Measurements from ENCODE around the gene CNTF. TPM values are rescaled to one million over a fixed set of nuclear protein-coding genes. Genes with fewer than 3 reads are reported as not detected.

CNTF gene
- total RNA-seq, 1 donor from 2014 or later: 3.9 TPM

DNA sequence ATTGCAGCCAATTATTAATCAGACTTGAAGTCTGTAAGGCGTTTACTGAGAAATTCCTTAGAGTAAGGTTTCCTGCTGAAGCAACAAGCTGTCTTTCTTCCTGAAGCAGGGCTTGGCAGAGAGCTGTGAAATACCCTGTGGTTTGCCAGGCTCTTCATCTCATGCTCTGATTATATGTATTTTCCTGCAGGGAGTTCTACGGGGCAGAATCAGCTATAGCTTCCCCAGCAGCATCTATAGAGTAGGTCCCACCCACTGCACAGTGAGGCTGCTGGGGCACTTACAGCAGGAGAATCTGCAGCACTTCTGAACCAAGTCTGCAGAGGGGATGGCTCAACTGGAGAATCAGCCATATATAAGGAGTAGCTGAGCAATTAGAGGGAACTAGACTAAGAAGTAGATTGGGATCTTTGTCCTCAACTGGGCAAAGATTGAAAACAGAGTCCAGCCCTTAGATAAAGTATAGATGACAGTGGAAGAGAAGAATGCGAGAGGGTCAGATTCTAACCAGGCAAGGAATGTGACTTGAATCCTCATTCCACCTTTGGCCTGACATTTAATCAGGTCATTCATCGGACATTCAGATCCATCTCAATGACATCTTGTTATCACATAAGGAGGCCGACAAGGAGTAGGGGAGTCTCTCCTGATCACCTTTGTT, 37.6 kb downstream of the CNTF start:
- TF ChIP-seq CTCF (IDR thresholded peaks at IDR 0.05): no peak
- ATAC-seq (ENCODE audit: low read depth): no peak
- intact Hi-C loops (cut with micrococcal nuclease): loop anchor here (10.0 kb wide), 1 partner anchor 775 kb away; the partner anchor contains the start of gene OR5A1
- no peaks in the 10 kb centered on the region for H3K4me1 Mint-ChIP-seq
- no peak overlapping the region for H3K4me3 Mint-ChIP-seq
- H3K36me3 Mint-ChIP-seq (ENCODE audit: low read depth): no peaks in the 10 kb centered on the region
- no peaks in the 10 kb centered on the region for H3K9me3 Mint-ChIP-seq
- POLR2A ChIA-PET: no interaction called here
- DNase-seq: no peak
- peaks cover 13% of the 10 kb centered on the region for H3K27me3 Mint-ChIP-seq
- H3K27ac Mint-ChIP-seq: no peak overlapping the region
- CTCF ChIA-PET: interaction anchor here (1.0 kb wide), 1 partner anchor 399 kb away, joined by 3 read pairs; no protein-coding TSS in a partner anchor

GRCh38 chr11:58671983-58672633, 49.6 kb downstream of the CNTF start:
- no peaks in the 10 kb centered on the region for H3K9me3 Mint-ChIP-seq
- H3K36me3 Mint-ChIP-seq (ENCODE audit: low read depth): no peaks in the 10 kb centered on the region
- ChIA-PET POLR2A (no interaction called here), CTCF (interaction anchor here (1.2 to 2.6 kb wide), 4 partner anchors 19 to 486 kb away, joined by 3 to 10 read pairs (median 8); no protein-coding TSS in a partner anchor)
- DNase-seq: no peak
- H3K4me3 Mint-ChIP-seq: no peak overlapping the region
- no peak for ATAC-seq (ENCODE audit: low read depth)
- H3K27ac Mint-ChIP-seq: no peak overlapping the region
- intact Hi-C loops (cut with micrococcal nuclease): loop anchor here (10.0 kb wide), 1 partner anchor 253 kb away; no protein-coding TSS in a partner anchor
- H3K27me3 Mint-ChIP-seq: no peaks in the 10 kb centered on the region
- no peaks in the 10 kb centered on the region for H3K4me1 Mint-ChIP-seq
- no peak for TF ChIP-seq CTCF (IDR thresholded peaks at IDR 0.05)

DNA sequence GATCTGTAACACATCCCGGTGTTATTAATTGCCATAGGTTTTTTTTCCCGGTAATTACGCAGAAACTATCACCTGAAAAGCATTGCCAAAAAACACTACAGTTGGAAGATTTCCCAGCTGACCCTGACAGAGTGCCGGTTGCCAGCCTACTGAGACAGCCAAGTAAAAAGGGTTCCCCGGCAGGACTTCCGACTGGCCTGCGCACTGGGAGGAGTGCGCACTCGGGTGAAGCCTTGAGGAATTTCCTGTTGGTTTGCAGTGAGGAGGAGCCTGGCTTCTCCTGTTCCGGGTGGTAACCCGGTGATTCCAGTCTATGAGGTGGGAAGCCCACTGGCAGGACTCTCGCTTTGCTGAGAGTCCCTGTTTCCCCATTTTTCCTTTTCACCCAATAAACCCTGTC, 52.1 kb downstream of the CNTF start:
- Mint-ChIP-seq H3K27ac (no peak overlapping the region), H3K9me3 (no peaks in the 10 kb centered on the region), H3K4me3 (no peak overlapping the region), H3K36me3 (ENCODE audit: low read depth) (no peaks in the 10 kb centered on the region), H3K4me1 (no peaks in the 10 kb centered on the region), H3K27me3 (no peaks in the 10 kb centered on the region)
- intact Hi-C loops (cut with micrococcal nuclease): loop anchor here (1.0 to 10.0 kb wide), 8 partner anchors 20 to 1328 kb away; no protein-coding TSS in a partner anchor
- TF ChIP-seq CTCF (IDR thresholded peaks at IDR 0.05): no peak
- DNase-seq (no peak), ATAC-seq (ENCODE audit: low read depth) (no peak)
- CTCF ChIA-PET: interaction anchor here (0.8 to 2.3 kb wide), 4 partner anchors 13 to 483 kb away, joined by 3 to 8 read pairs (median 3); no protein-coding TSS in a partner anchor
- POLR2A ChIA-PET: interaction anchor here (1.0 kb wide), 1 partner anchor 150 kb away, joined by 3 read pairs; no protein-coding TSS in a partner anchor

Other genes with a start within 250 kb of the CNTF start
- not detected in 2 replicates for gene OR5B3, start 215.8 kb upstream of the CNTF start, total RNA-seq
- gene OR5B2, start 194.5 kb upstream of the CNTF start, total RNA-seq: not detected in 2 replicates
- not detected in 2 replicates for gene OR5B12, start 180.4 kb upstream of the CNTF start, total RNA-seq
- gene OR5B21, start 114.6 kb upstream of the CNTF start, total RNA-seq: 0.60 and 0.71 TPM in 2 replicates
- gene LPXN, start 46.8 kb upstream of the CNTF start, total RNA-seq: 279 and 284 TPM in 2 replicates
- gene ZFP91, start 43.6 kb upstream of the CNTF start, total RNA-seq: 50.8 and 52.9 TPM in 2 replicates
- not detected in 2 replicates for gene GLYAT, start 109.3 kb downstream of the CNTF start, total RNA-seq
- not detected in 2 replicates for gene GLYATL2, start 222.0 kb downstream of the CNTF start, total RNA-seq

Data from activated B cell treated with CpG ODN at 0.5 μM for 24 hours (primary cell).